AG04449 (cell line): ENCODE data around the gene POLR3C.
"Not testable (repeated sequence)": the region's sequence is repeated elsewhere in the genome, so short reads cannot be mapped to it uniquely, and the experiment has no call there.

Source experiments
- CTCF ChIA-PET: fragments of 350-600 bp; formaldehyde crosslinking; extraction: SDS; loops from one replicate; lab custom pipeline; 2021; ENCODE audit warnings: antibody characterized with exemption; lab: Yijun Ruan, JAX
- POLR2A ChIA-PET: fragments of 400-600, 350-600 bp; formaldehyde crosslinking; extraction: SDS; loops from one replicate; lab custom pipeline; 2020; ENCODE audit warnings: antibody characterized with exemption, inconsistent platforms; lab: Yijun Ruan, JAX
- DNase-seq: peaks from one replicate; pipeline ENCODE4 v3.0.0-alpha.2; 2010; ENCODE audit warnings: low read depth, low spot score
- H3K4me3 ChIP-seq: 2 replicates; pipeline ENCODE4 v1.5.1; 2011; ENCODE audit warnings: low read depth, mild to moderate bottlenecking, control low read depth, low read length
- TF ChIP-seq, protein P1 (sequence below): IDR thresholded peaks from one replicate; pipeline ENCODE4 v1.5.1; 2011; ENCODE audit warnings: mild to moderate bottlenecking, moderate library complexity, low read length, control low read depth, inconsistent platforms; ENCODE audit not compliant: insufficient read depth; ENCODE audit errors: missing control alignments

Gene POLR3C

GRCh38 chr1:145828367-145829026, 4.5 kb downstream of the POLR3C start:
- ChIA-PET CTCF (interaction anchor here (0.8 to 8.6 kb wide), 4 partner anchors 12 to 205 kb away, joined by 3 to 136 read pairs (median 7); partner anchors contain the start of gene NUDT17), POLR2A (interaction anchor here (0.6 kb wide), 1 partner anchor 17 kb away, joined by 5 read pairs; no protein-coding TSS in a partner anchor)
- DNase-seq = no peak
- TF ChIP-seq, protein P1, sequence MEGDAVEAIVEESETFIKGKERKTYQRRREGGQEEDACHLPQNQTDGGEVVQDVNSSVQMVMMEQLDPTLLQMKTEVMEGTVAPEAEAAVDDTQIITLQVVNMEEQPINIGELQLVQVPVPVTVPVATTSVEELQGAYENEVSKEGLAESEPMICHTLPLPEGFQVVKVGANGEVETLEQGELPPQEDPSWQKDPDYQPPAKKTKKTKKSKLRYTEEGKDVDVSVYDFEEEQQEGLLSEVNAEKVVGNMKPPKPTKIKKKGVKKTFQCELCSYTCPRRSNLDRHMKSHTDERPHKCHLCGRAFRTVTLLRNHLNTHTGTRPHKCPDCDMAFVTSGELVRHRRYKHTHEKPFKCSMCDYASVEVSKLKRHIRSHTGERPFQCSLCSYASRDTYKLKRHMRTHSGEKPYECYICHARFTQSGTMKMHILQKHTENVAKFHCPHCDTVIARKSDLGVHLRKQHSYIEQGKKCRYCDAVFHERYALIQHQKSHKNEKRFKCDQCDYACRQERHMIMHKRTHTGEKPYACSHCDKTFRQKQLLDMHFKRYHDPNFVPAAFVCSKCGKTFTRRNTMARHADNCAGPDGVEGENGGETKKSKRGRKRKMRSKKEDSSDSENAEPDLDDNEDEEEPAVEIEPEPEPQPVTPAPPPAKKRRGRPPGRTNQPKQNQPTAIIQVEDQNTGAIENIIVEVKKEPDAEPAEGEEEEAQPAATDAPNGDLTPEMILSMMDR = no peak
- no peak overlapping the region for H3K4me3 ChIP-seq

- not testable (repeated sequence) for DNase-seq, H3K4me3 ChIP-seq
- CTCF ChIA-PET = interaction anchor here (1.1 to 8.6 kb wide), 2 partner anchors 16 to 110 kb away, joined by 4 to 136 read pairs; partner anchors contain the start of gene NUDT17
- POLR2A ChIA-PET = interaction anchor here (0.7 kb wide), 1 partner anchor 62 kb away, joined by 3 read pairs; no protein-coding TSS in a partner anchor
Measured at GRCh38 chr1:145830810-145831209, 6.8 kb downstream of the POLR3C start.

- CTCF ChIA-PET = interaction anchor here (0.6 to 2.1 kb wide), 3 partner anchors 9 to 196 kb away, joined by 3 to 14 read pairs (median 5); partner anchors contain the start of gene NUDT17
- no peak for DNase-seq
- no peak overlapping the region for H3K4me3 ChIP-seq
- POLR2A ChIA-PET = no interaction called here
- TF ChIP-seq, protein P1 = no peak
Measured at GRCh38 chr1:145837656-145838055, 13.7 kb downstream of the POLR3C start.

DNA sequence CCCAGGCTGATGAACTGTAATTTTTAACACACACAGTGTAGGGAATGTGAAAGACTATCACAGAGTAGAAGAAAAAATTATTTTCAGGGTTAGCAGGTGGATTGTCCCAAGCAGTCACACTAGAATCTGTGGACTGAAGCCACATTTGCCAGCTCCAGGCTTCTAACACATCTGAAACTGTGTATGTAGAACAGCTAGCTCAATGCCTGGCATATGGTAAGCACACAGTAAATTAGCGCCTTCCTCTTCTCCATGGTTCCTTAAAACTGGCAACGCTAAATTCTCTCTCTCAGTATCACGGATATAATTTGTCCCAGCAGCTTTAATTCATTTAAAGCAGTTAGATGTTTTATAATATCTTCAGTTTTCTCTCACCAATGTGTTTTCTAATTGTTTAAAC, 19.0 kb downstream of the POLR3C start:
- no peak for DNase-seq
- TF ChIP-seq, protein P1 = no peak
- ChIA-PET CTCF (interaction anchor here (0.8 to 10.9 kb wide), 7 partner anchors 9 to 170 kb away, joined by 3 to 252 read pairs (median 136); partner anchors contain the start of genes ITGA10, PIAS3, POLR3C and RBM8A), POLR2A (interaction anchor here (0.5 to 0.9 kb wide), 3 partner anchors 16 to 64 kb away, joined by 3 to 4 read pairs (median 4); partner anchors contain the start of gene PIAS3)
- H3K4me3 ChIP-seq = no peak overlapping the region

- POLR2A ChIA-PET = interaction anchor here (0.6 to 7.5 kb wide), 6 partner anchors 14 to 82 kb away, joined by 3 to 80 read pairs (median 4); partner anchors contain the start of genes PIAS3, POLR3C, RBM8A and RNF115
- CTCF ChIA-PET = interaction anchor here (0.7 to 10.9 kb wide), 44 partner anchors 11 to 203 kb away, joined by 3 to 252 read pairs (median 4); partner anchors contain the start of genes ANKRD34A, ANKRD35, ITGA10 and PEX11B
- TF ChIP-seq, protein P1 = no peak
- H3K4me3 ChIP-seq = peak overlapping the region; percentile 70
- no peak for DNase-seq
Measured at GRCh38 chr1:145845144-145845513, 21.1 kb downstream of the POLR3C start.

- CTCF ChIA-PET = interaction anchor here (0.7 to 10.9 kb wide), 46 partner anchors 7 to 202 kb away, joined by 3 to 252 read pairs (median 4); partner anchors contain the start of genes ANKRD34A, ANKRD35, ITGA10 and PEX11B
- H3K4me3 ChIP-seq = peak within 1 kb of the TSS; percentile 70
- TF ChIP-seq, protein P1 = peak; percentile 94
- DNase-seq = no peak
- POLR2A ChIA-PET = interaction anchor here (0.5 to 7.5 kb wide), 8 partner anchors 11 to 171 kb away, joined by 3 to 80 read pairs (median 4); partner anchors contain the start of genes PIAS3, POLR3C and RNF115
Measured at GRCh38 chr1:145845514-145846161, 21.6 kb downstream of the POLR3C start, which contains the start of gene NUDT17. NUDT17 (plus strand) TSS chr1:145845630; CDS start chr1:145845641, 11 bp downstream.
